Skeletal muscle tissue (tissue), 4 donors: Measurements from ENCODE around the gene ERC1. TPM values are rescaled to one million over a fixed set of nuclear protein-coding genes. Genes with fewer than 3 reads are reported as not detected.

ENCODE experiments used
- H3K27ac ChIP-seq: one replicate; pipeline ENCODE4 v1.7.0; 2013; ENCODE audit warnings: mild to moderate bottlenecking, low read depth, low read length, inconsistent platforms
- H3K27me3 ChIP-seq, 3 donors: one replicate each; pipeline ENCODE4 v1.7.0; 2013; ENCODE audit warnings: low read length in 3 of 3; ENCODE audit not compliant: control insufficient read depth in 3 of 3, insufficient read depth in 3 of 3
- H3K36me3 ChIP-seq, 3 donors: one replicate each; pipeline ENCODE4 v1.7.0; 2013; ENCODE audit warnings: low read length in 3 of 3; ENCODE audit not compliant: control insufficient read depth in 3 of 3, insufficient read depth in 3 of 3
- H3K4me1 ChIP-seq, 3 donors: one replicate each; pipeline ENCODE4 v1.7.0; 2013; ENCODE audit warnings: low read length in 3 of 3, mild to moderate bottlenecking in 3 of 3; ENCODE audit not compliant: control insufficient read depth in 3 of 3, insufficient read depth in 3 of 3
- H3K4me3 ChIP-seq, 3 donors: one replicate each; pipeline ENCODE4 v1.7.0; 2013; ENCODE audit warnings: low read length in 3 of 3
- H3K9ac ChIP-seq, 3 donors: one replicate each; pipeline ENCODE4 v1.7.0; 2013; ENCODE audit warnings: low read length in 3 of 3, mild to moderate bottlenecking in 3 of 3, moderate library complexity in 2 of 3, low read depth in 1 of 3
- H3K9me3 ChIP-seq, 3 donors: one replicate each; pipeline ENCODE4 v1.7.0; 2013; ENCODE audit warnings: low read length in 3 of 3; ENCODE audit not compliant: control insufficient read depth in 3 of 3
- total RNA-seq: library from RNA; depleted of rRNA; stranded (reverse); fragments of >200 nt; gene quantifications from one replicate; pipeline ENCODE4 v1.2.3, GENCODE V29; 2014
- donor health status: Osteomylitis.

The ERC1 gene
- total RNA-seq, 1 donor from 2014 or later: 56.9 TPM

- H3K27ac ChIP-seq: no peak overlapping the region
- no peaks in the 10 kb centered on the region for H3K4me1 ChIP-seq
- no peaks in the 10 kb centered on the region for H3K27me3 ChIP-seq
- H3K4me3 ChIP-seq: no peak overlapping the region
- no peak overlapping the region for H3K9ac ChIP-seq
- H3K36me3 ChIP-seq: no peaks in the 10 kb centered on the region
- H3K9me3 ChIP-seq: peaks cover 0 to 3% (median 1%) of the 10 kb centered on the region in 3 donors
These were observed 72.8 kb downstream of the ERC1 start for GRCh38 chr12:1063852-1064251.

DNA sequence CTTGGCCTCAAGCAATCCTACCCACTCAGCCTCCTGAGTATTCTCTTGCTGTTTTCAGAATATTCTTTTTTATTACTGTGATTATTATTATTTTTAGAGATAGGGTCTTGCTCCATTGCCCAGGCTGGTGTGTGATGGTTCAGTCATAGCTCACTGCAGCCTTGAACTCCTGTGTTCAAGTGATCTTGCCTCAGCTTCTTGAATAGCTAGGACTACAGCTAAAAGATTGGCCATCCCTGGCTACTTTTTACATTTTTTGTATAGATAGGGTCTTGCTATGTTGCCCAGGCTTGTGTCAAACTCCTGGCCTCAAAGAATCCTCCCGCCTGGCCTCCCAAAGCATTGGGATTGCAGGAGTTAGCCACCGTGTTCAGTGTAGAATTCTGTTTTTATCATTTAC is 73.3 kb downstream of the ERC1 start:
- Histone ChIP-seq H3K27ac (no peak overlapping the region), H3K36me3 (no peaks in the 10 kb centered on the region), H3K27me3 (no peaks in the 10 kb centered on the region)

DNA sequence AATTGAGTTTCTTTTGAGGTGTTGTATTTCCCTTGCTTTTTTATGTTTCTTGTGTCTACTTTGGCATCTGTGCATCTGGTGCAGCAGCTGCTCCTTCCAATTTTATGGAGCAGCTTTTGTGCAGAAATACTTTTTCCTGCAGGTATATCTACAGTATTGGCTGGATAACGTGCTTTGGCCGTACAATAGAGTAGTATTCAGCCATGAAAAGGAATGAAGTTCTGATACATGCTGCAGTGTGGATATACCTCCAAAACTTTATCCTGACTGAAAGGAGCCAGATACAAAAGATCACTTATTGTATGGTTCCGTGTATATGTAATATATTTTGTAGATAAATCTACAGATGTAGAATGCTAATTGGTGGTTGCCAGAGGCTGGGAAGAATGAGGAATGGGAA is 74.6 kb downstream of the ERC1 start:
- H3K36me3 ChIP-seq: no peaks in the 10 kb centered on the region
- H3K27ac ChIP-seq: no peak overlapping the region
- no peak overlapping the region for H3K9ac ChIP-seq
- no peaks in the 10 kb centered on the region for H3K27me3 ChIP-seq
- H3K9me3 ChIP-seq: peaks cover 0 to 3% (median 0%) of the 10 kb centered on the region in 3 donors
- no peaks in the 10 kb centered on the region for H3K4me1 ChIP-seq
- H3K4me3 ChIP-seq: no peak overlapping the region

More for the DNA sequence above, 73.3 kb downstream of the ERC1 start:
- no peak overlapping the region for H3K4me3 ChIP-seq
- H3K9me3 ChIP-seq: peaks cover 0 to 3% (median under 1%) of the 10 kb centered on the region in 3 donors
- no peak overlapping the region for H3K9ac ChIP-seq
- H3K4me1 ChIP-seq: no peaks in the 10 kb centered on the region

DNA sequence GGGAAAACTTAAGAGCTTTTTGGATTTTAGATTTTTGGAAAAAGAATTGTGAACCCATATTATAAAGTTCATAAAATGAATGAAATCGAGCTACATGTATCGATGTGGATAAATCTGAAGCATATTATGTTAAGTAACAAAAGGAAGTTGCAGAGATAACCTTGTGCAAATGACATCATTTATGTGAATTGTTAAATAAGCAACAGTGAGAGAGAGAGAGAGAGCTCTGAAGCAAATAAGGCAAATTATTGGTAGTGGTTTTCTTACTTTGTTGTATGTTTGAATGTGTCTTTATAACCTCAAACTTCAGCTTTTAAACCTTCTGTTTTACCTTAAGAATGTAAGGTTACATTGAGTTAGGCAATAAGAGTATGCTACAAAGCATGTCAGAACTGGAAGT is 78.8 kb downstream of the ERC1 start:
- Histone ChIP-seq H3K4me3 (no peak overlapping the region), H3K9me3 (no peaks in the 10 kb centered on the region), H3K27me3 (no peaks in the 10 kb centered on the region), H3K27ac (no peak overlapping the region), H3K9ac (no peak overlapping the region), H3K4me1 (no peaks in the 10 kb centered on the region), H3K36me3 (no peaks in the 10 kb centered on the region)

- H3K27me3 ChIP-seq: no peaks in the 10 kb centered on the region
- no peak overlapping the region for H3K4me3 ChIP-seq
- H3K4me1 ChIP-seq: no peaks in the 10 kb centered on the region
- no peaks in the 10 kb centered on the region for H3K36me3 ChIP-seq
- no peak overlapping the region for H3K9ac ChIP-seq
- H3K9me3 ChIP-seq: no peaks in the 10 kb centered on the region
- no peak overlapping the region for H3K27ac ChIP-seq
These were observed 80.2 kb downstream of the ERC1 start for GRCh38 chr12:1071182-1071581.

DNA sequence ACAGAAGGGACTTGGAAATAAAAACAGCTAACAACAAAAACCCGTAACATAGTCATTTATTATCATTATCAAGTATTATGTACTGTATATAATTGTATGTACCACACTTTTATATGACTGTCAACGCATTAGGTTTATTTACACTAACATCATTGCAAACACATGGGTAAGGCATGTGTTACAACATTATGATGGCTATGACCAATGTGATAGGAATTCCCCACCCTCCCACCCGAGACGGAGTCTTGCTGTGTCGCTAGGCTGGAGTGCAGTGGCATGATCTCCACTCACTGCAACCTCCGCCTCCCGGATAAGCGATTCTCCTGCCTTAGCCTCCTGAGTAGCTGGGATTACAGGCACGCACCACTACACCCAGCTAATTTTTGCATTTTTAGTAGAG is 82.6 kb downstream of the ERC1 start:
- Histone ChIP-seq H3K4me3 (no peak overlapping the region), H3K36me3 (no peaks in the 10 kb centered on the region), H3K27me3 (no peaks in the 10 kb centered on the region), H3K9ac (no peak overlapping the region), H3K4me1 (peaks cover 0 to 3% (median 0%) of the 10 kb centered on the region in 3 donors), H3K27ac (no peak overlapping the region), H3K9me3 (no peaks in the 10 kb centered on the region)

- Histone ChIP-seq H3K4me1 (peaks cover 0 to 3% (median 0%) of the 10 kb centered on the region in 3 donors), H3K9me3 (no peaks in the 10 kb centered on the region), H3K4me3 (no peak overlapping the region), H3K36me3 (no peaks in the 10 kb centered on the region), H3K27ac (no peak overlapping the region), H3K9ac (peak overlapping the region in 1 of 3 donors; percentile 43), H3K27me3 (no peaks in the 10 kb centered on the region)
These were observed 86.2 kb downstream of the ERC1 start for GRCh38 chr12:1077036-1077803.

DNA sequence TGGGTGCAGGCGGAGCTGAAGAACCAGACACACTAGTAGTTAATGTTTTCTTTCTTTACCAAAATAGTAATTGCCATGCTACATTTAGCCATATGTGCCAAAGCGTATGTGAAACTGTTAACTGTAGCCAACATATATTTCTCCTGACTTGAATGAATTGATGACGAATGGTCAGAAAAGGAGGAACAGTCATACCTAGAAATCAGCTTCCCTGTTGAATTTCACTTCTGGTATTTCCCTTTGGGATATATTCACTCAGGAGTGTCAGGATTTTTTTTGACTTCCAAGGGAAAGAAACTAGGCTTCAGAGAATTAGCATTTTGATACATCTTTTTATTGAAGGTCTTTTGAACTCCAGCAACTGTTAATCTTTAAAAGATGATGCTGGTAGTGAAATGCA is 87.0 kb downstream of the ERC1 start:
- H3K27me3 ChIP-seq: no peaks in the 10 kb centered on the region
- H3K4me3 ChIP-seq: no peak overlapping the region
- no peak overlapping the region for H3K27ac ChIP-seq
- H3K4me1 ChIP-seq: peaks cover 0 to 4% (median 0%) of the 10 kb centered on the region in 3 donors
- no peaks in the 10 kb centered on the region for H3K9me3 ChIP-seq
- no peak overlapping the region for H3K9ac ChIP-seq
- no peaks in the 10 kb centered on the region for H3K36me3 ChIP-seq

GRCh38 chr12:1080520-1081223 is 89.6 kb downstream of the ERC1 start:
- H3K4me3 ChIP-seq: no peak overlapping the region
- H3K9me3 ChIP-seq: no peaks in the 10 kb centered on the region
- H3K27me3 ChIP-seq: no peaks in the 10 kb centered on the region
- H3K4me1 ChIP-seq: peaks cover 0 to 9% (median 0%) of the 10 kb centered on the region in 3 donors
- no peak overlapping the region for H3K9ac ChIP-seq
- no peak overlapping the region for H3K27ac ChIP-seq
- H3K36me3 ChIP-seq: no peaks in the 10 kb centered on the region
